ENCODE results near the gene UBAC2. TPM values are rescaled to one million over a fixed set of nuclear protein-coding genes. Genes with fewer than 3 reads are reported as not detected.

Gene UBAC2
- total and polyA plus RNA-seq, 2 of the 4 experiments (the other 2 are of a cell fraction) = 20.8 to 36.3 TPM

GRCh38 chr13:99179460-99179859, 21.2 kb upstream of the UBAC2 start:
- no peak overlapping the region for H2AK9ac ChIP-seq (replicated peaks; ENCODE audit: low read depth, low read length, poor library complexity)
- no peak for TF ChIP-seq CHD1 (IDR thresholded peaks at IDR 0.05; ENCODE audit: low read depth, low read length)
- no peak for TF ChIP-seq RFX5 (IDR thresholded peaks at IDR 0.05; ENCODE audit: low read depth, low read length)
- TF ChIP-seq FOS (IDR thresholded peaks at IDR 0.05; ENCODE audit: low read depth, low read length) = no peak
- TF ChIP-seq ELK1 (IDR thresholded peaks at IDR 0.05; ENCODE audit: borderline replicate concordance, low read depth, low read length) = no peak
- TF ChIP-seq SMC3 (IDR thresholded peaks at IDR 0.05; ENCODE audit: low read depth, low read length) = no peak
- no peak for TF ChIP-seq NFE2L2 (IDR thresholded peaks at IDR 0.05; ENCODE audit: low read depth, low read length)
- TF ChIP-seq RAD21 (IDR thresholded peaks at IDR 0.05; ENCODE audit: low read length) = no peak
- TF ChIP-seq CEBPB (IDR thresholded peaks at IDR 0.05; ENCODE audit: low read depth, low read length) = no peak
- no peak overlapping the region for H4K5ac ChIP-seq (ENCODE audit: low read depth, low read length)
- ChIA-PET CTCF (interaction anchor here (1.2 kb wide), 1 partner anchor 86 kb away, joined by 5 read pairs; no protein-coding TSS in a partner anchor), POLR2A (ENCODE audit: unreplicated experiment) (no interaction called here)
- H3K9me3 ChIP-seq (ENCODE audit: control insufficient read depth, insufficient read depth, low read length) = no peaks in the 10 kb centered on the region
- H3K9me1 ChIP-seq (ENCODE audit: insufficient read depth, low read length) = no peaks in the 10 kb centered on the region
- no peak overlapping the region for H3K4ac ChIP-seq (ENCODE audit: low read depth, low read length)
- no peak overlapping the region for H2BK5ac ChIP-seq (ENCODE audit: low read depth, low read length, poor library complexity, severe bottlenecking)
- no peak overlapping the region for H4K91ac ChIP-seq (ENCODE audit: insufficient read depth, low read depth, low read length)
- no peak overlapping the region for H3K27ac ChIP-seq (ENCODE audit: insufficient read depth, low read length)
- dilution Hi-C loops (cut with HindIII; ENCODE audit: low sequenced_read_pairs, unreplicated experiment) (no loop called here), intact Hi-C loops (cut with micrococcal nuclease) (no loop called here), in situ Hi-C loops (cut with MboI; ENCODE audit: low sequenced_read_pairs) (loop anchor here (5.0 kb wide), 2 partner anchors 83 to 258 kb away; no protein-coding TSS in a partner anchor)
- no peak overlapping the region for H3K4me2 ChIP-seq (ENCODE audit: low read depth, low read length)
- H3K4me1 ChIP-seq (ENCODE audit: control insufficient read depth, insufficient read depth, low read length) = no peaks in the 10 kb centered on the region
- BruUV-seq (replicated peaks) = no TSS peak
- H3K18ac ChIP-seq (ENCODE audit: low read depth, low read length) = no peak overlapping the region
- peaks cover 3% of the 10 kb centered on the region; the same call in 1 of the 2 replicates for H4K20me1 ChIP-seq (ENCODE audit: insufficient read depth, low read length)
- no peak overlapping the region for H3K23ac ChIP-seq (ENCODE audit: low read depth, low read length)
- H2BK15ac ChIP-seq (ENCODE audit: low read depth, low read length) = no peak overlapping the region
- H2AK5ac ChIP-seq (ENCODE audit: low read depth, low read length) = no peak overlapping the region
- H3K27me3 ChIP-seq (ENCODE audit: control insufficient read depth, insufficient read depth, low read length) = peaks cover 25% of the 10 kb centered on the region
- no peak overlapping the region for H4K8ac ChIP-seq (ENCODE audit: low read depth in 2 of 2, low read length in 2 of 2)
- no peak overlapping the region for H2BK120ac ChIP-seq (ENCODE audit: low read depth, low read length)
- no peaks in the 10 kb centered on the region for H3K79me1 ChIP-seq (ENCODE audit: low read depth in 1 of 2, low read length in 2 of 2)
- H3K4me3 ChIP-seq (ENCODE audit: insufficient read depth, low read depth, low read length) = no peak overlapping the region
- H2BK20ac ChIP-seq (ENCODE audit: low read depth, low read length) = no peak overlapping the region
- ATAC-seq (ENCODE audit: low read depth) (no peak), DNase-seq (no peak)
- no CpG with 5 or more reads among the region's 3 CpGs for WGBS, 2 experiments (ENCODE audit: extremely low coverage in 2 of 2, insufficient read length in 1 of 2)
- H3K36me3 ChIP-seq (ENCODE audit: control insufficient read depth, insufficient read depth, low read length) = no peaks in the 10 kb centered on the region
- H3K9ac ChIP-seq (ENCODE audit: low read depth, low read length) = no peak overlapping the region
- H2AFZ ChIP-seq (replicated peaks; ENCODE audit: low read length, poor library complexity) = no peak overlapping the region
- H3K14ac ChIP-seq (replicated peaks; ENCODE audit: low read depth, low read length) = no peak overlapping the region
- no peak overlapping the region for H3K56ac ChIP-seq (ENCODE audit: extremely low read depth, insufficient read depth, low read length)

Data from IMR-90 (cell line).